Esophagus muscularis mucosa (tissue), 4 donors: ENCODE measurements around the gene TTLL1.

Experiments
- CTCF ChIP-seq, 3 experiments: fragments of 200-600 bp in 2 of 3; fragments of 450-650 bp in 1 of 3; sonication (generic) in 2 of 3; IDR thresholded peaks; one replicate each; pipeline ENCODE4 v1.5.1; 2017 to 2019; ENCODE audit warnings: antibody characterized with exemption in 3 of 3, mild to moderate bottlenecking in 2 of 3, moderate library complexity in 1 of 3
- EP300 ChIP-seq: sonication (generic); formaldehyde crosslinking; IDR thresholded peaks from one replicate; pipeline ENCODE4 v1.6.1; 2017; ENCODE audit warnings: antibody characterized with exemption
- POLR2A ChIP-seq: fragments of 450-650 bp; IDR thresholded peaks from one replicate; pipeline ENCODE4 v1.6.1; 2017; ENCODE audit warnings: antibody characterized with exemption, moderate library complexity, mild to moderate bottlenecking, low read depth
- POLR2AphosphoS5 ChIP-seq, 2 donors: sonication (generic); formaldehyde crosslinking; IDR thresholded peaks; one replicate each; pipeline ENCODE4 v1.6.1; 2017; ENCODE audit warnings: antibody characterized with exemption in 2 of 2

GRCh38 chr22:43128116-43128515 is 38.9 kb upstream of the TTLL1 start:
- no peak for TF ChIP-seq CTCF (IDR thresholded peaks at IDR 0.05)
- no peak for TF ChIP-seq POLR2A
- no peak for TF ChIP-seq POLR2AphosphoS5 (IDR thresholded peaks at IDR 0.05)
- TF ChIP-seq EP300 = no peak
